ENCODE results near the gene OR9Q1.

The OR9Q1 gene

GRCh38 chr11:58058276-58059006, 34.8 kb downstream of the OR9Q1 start:
- ChIA-PET POLR2A (no interaction called here), CTCF (interaction anchor here (0.5 to 0.6 kb wide), 2 partner anchors 710 to 927 kb away, joined by 3 read pairs; no protein-coding TSS in a partner anchor)
- no peak overlapping the region for H3K27ac ChIP-seq (ENCODE audit: extremely low read depth, low read depth, low read length)
- H3K4me1 ChIP-seq (ENCODE audit: control insufficient read depth, insufficient read depth, low read length), result no peaks in the 10 kb centered on the region
- no peaks in the 10 kb centered on the region for H3K36me3 ChIP-seq (ENCODE audit: control insufficient read depth in 2 of 2, insufficient read depth in 1 of 2, low read length in 2 of 2)
- TF ChIP-seq ZNF292 (tag by site-specific recombination; IDR thresholded peaks at IDR 0.05; ENCODE audit: borderline replicate concordance, low read depth) (no peak), ZBTB6 (tag by site-specific recombination; IDR thresholded peaks at IDR 0.05) (no peak), ZNF426 (tag by site-specific recombination; IDR thresholded peaks at IDR 0.05) (no peak), KLF10 (tag by site-specific recombination; IDR thresholded peaks at IDR 0.05) (no peak), IKZF3 (tag by site-specific recombination; IDR thresholded peaks at IDR 0.05) (no peak), SP7 (tag by site-specific recombination; IDR thresholded peaks at IDR 0.05) (no peak), MZF1 (tag by site-specific recombination; IDR thresholded peaks at IDR 0.05; ENCODE audit: borderline replicate concordance) (no peak), KLF1 (tag by site-specific recombination; IDR thresholded peaks at IDR 0.05) (no peak), ZNF10 (tag by site-specific recombination; IDR thresholded peaks at IDR 0.05) (no peak), ZSCAN30 (tag by site-specific recombination; IDR thresholded peaks at IDR 0.05) (no peak), ZNF677 (tag by site-specific recombination; IDR thresholded peaks at IDR 0.05) (no peak), KLF17 (tag by site-specific recombination; IDR thresholded peaks at IDR 0.05) (no peak), ZNF404 (tag by site-specific recombination; IDR thresholded peaks at IDR 0.05) (no peak), ZNF792 (tag by site-specific recombination; IDR thresholded peaks at IDR 0.05) (no peak), ZNF843 (tag by site-specific recombination; IDR thresholded peaks at IDR 0.05) (no peak), ZNF366 (tag by site-specific recombination; conservative IDR thresholded peaks at IDR 0.05) (no peak), ZNF423 (tag by site-specific recombination; IDR thresholded peaks at IDR 0.05) (no peak)
- TF ChIP-seq, protein P1, sequence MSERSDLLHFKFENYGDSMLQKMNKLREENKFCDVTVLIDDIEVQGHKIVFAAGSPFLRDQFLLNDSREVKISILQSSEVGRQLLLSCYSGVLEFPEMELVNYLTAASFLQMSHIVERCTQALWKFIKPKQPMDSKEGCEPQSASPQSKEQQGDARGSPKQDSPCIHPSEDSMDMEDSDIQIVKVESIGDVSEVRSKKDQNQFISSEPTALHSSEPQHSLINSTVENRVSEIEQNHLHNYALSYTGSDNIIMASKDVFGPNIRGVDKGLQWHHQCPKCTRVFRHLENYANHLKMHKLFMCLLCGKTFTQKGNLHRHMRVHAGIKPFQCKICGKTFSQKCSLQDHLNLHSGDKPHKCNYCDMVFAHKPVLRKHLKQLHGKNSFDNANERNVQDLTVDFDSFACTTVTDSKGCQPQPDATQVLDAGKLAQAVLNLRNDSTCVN (tag by site-specific recombination; optimal IDR thresholded peaks at IDR 0.05), result no peak
- TF ChIP-seq, protein P2, sequence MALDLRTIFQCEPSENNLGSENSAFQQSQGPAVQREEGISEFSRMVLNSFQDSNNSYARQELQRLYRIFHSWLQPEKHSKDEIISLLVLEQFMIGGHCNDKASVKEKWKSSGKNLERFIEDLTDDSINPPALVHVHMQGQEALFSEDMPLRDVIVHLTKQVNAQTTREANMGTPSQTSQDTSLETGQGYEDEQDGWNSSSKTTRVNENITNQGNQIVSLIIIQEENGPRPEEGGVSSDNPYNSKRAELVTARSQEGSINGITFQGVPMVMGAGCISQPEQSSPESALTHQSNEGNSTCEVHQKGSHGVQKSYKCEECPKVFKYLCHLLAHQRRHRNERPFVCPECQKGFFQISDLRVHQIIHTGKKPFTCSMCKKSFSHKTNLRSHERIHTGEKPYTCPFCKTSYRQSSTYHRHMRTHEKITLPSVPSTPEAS (tag by site-specific recombination; IDR thresholded peaks at IDR 0.05), result no peak
- no peak overlapping the region for H3K4me3 ChIP-seq (ENCODE audit: low read depth, low read length)
- no peaks in the 10 kb centered on the region for H3K9me3 ChIP-seq (ENCODE audit: control insufficient read depth, insufficient read depth, low read depth, low read length)

DNA sequence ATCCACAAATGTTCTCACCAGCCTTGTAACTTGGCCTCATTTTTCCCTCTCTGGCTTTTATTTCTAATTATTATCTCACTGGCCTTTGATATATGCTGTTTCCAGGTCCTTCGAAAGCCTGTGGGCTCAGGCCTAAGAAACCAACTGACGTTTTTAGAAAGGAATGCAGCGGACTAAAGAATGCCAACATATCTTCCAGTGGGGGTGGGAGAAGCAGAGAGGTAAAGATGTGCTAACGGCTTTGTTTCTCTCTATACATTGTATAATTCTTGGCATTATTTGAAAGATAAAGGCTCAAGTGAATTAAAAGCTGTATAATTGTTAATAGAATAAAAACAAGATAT, 35.3 kb downstream of the OR9Q1 start:
- Histone ChIP-seq H3K27ac (ENCODE audit: extremely low read depth, low read depth, low read length) (no peak overlapping the region), H3K4me3 (ENCODE audit: low read depth, low read length) (no peak overlapping the region), H3K9me3 (ENCODE audit: control insufficient read depth, insufficient read depth, low read depth, low read length) (no peaks in the 10 kb centered on the region), H3K4me1 (ENCODE audit: control insufficient read depth, insufficient read depth, low read length) (no peaks in the 10 kb centered on the region), H3K36me3 (ENCODE audit: control insufficient read depth in 2 of 2, insufficient read depth in 1 of 2, low read length in 2 of 2) (no peaks in the 10 kb centered on the region)
- POLR2A ChIA-PET, result no interaction called here
- CTCF ChIA-PET, result interaction anchor here (0.6 kb wide), 1 partner anchor 926 kb away, joined by 3 read pairs; no protein-coding TSS in a partner anchor
- TF ChIP-seq ZNF621 (tag by site-specific recombination; IDR thresholded peaks at IDR 0.05), result no peak
- TF ChIP-seq ZNF792 (tag by site-specific recombination; IDR thresholded peaks at IDR 0.05), result no peak
- TF ChIP-seq MEIS1 (CRISPR knock-in tag; IDR thresholded peaks at IDR 0.05; ENCODE audit: borderline replicate concordance), result no peak
- no peak for TF ChIP-seq ZBTB11 (tag by site-specific recombination; conservative IDR thresholded peaks at IDR 0.05; ENCODE audit: low read depth)
- TF ChIP-seq ZNF155 (tag by site-specific recombination; IDR thresholded peaks at IDR 0.05), result no peak
- TF ChIP-seq, protein P2 (tag by site-specific recombination; IDR thresholded peaks at IDR 0.05), result no peak
- no peak for TF ChIP-seq ZNF114 (tag by site-specific recombination; IDR thresholded peaks at IDR 0.05)
- TF ChIP-seq ZFP41 (tag by site-specific recombination; IDR thresholded peaks at IDR 0.05; ENCODE audit: borderline replicate concordance), result no peak
- no peak for TF ChIP-seq TCF7L2 (IDR thresholded peaks at IDR 0.05; ENCODE audit: borderline replicate concordance, low read depth, low read length)
